Activated naive CD4-positive, alpha-beta T cell treated with anti-CD3 and anti-CD28 coated beads for 36 hours (primary cell): Measurements from ENCODE around the gene CPXM2. TPM values are rescaled to one million over a fixed set of nuclear protein-coding genes. Genes with fewer than 3 reads are reported as not detected.

Experiments
- CTCF ChIA-PET: fragments of 350-600 bp; sonication (Branson Sonifier 250); formaldehyde crosslinking; loops from one replicate; lab custom pipeline; 2021; ENCODE audit warnings: antibody characterized with exemption; lab: Charles Lee
- DNase-seq: peaks from one replicate; pipeline ENCODE4 v3.0.0-alpha.2; 2020
- H3K27ac Mint-ChIP-seq: one replicate; pipeline ENCODE4 v1.8.0; 2021; ENCODE audit warnings: mild to moderate bottlenecking, mixed read lengths
- H3K27me3 Mint-ChIP-seq: one replicate; pipeline ENCODE4 v1.8.0; 2021; ENCODE audit warnings: low read depth, mixed read lengths
- H3K36me3 Mint-ChIP-seq: one replicate; pipeline ENCODE4 v1.8.0; 2021; ENCODE audit warnings: low read depth, mixed read lengths
- H3K4me1 Mint-ChIP-seq: one replicate; pipeline ENCODE4 v1.8.0; 2021; ENCODE audit warnings: low read depth, mixed read lengths
- H3K4me3 Mint-ChIP-seq: one replicate; pipeline ENCODE4 v1.8.0; 2021; ENCODE audit warnings: mild to moderate bottlenecking, moderate library complexity, mixed read lengths
- H3K9me3 Mint-ChIP-seq: one replicate; pipeline ENCODE4 v1.8.0; 2021; ENCODE audit warnings: mixed read lengths
- intact Hi-C: fragments of 100-400 bp; cut with micrococcal nuclease; formaldehyde crosslinking; loops from one replicate; pipeline ENCODE4 v1.15.1; 2023
- total RNA-seq, 2 experiments: library from RNA; stranded (reverse); gene quantifications; one replicate each; pipeline ENCODE4 v1.2.3, GENCODE V29; 2021

The CPXM2 gene
- total RNA-seq, 2 experiments from 2014 or later: not detected

DNA sequence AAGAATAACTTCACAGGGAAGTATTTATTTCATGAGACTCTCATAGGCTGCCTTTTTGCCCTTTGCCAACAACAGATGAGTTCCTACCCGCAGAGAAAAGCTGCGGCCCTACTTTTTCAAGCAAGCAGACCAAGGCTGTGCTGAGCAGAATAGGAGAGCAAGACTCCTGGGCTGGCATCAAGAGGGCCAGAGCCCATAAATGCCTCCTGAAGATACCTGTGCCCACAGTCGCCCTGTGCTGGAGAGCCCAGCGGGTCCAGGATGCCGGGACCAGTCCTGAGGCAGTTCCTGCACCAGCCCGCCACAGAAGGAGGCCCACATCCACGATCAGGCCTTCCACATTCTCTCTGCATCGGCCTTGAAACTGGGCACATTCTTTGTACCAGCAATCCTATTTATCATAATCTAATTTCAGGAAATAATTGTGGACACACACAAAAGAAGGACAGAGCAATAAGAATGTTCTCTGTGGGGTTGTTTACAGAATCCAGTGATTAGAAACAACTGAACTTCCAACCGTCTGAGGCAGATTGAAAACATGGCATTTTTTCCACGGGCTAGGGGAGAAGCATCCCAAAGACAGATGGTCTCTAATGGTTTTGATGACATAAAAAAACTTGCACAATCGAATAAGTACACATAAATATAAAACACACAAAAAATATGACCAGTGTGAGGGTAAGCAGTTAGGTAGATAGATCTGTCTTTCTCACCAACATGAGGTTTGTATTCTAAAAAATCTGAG, 95.6 kb downstream of the CPXM2 start:
- Mint-ChIP-seq H3K9me3 (no peaks in the 10 kb centered on the region), H3K4me3 (no peak overlapping the region), H3K27ac (no peak overlapping the region), H3K27me3 (peaks cover 5% of the 10 kb centered on the region), H3K36me3 (no peaks in the 10 kb centered on the region), H3K4me1 (no peaks in the 10 kb centered on the region)
- CTCF ChIA-PET: no interaction called here
- intact Hi-C loops: no loop called here
- no peak for DNase-seq

DNA sequence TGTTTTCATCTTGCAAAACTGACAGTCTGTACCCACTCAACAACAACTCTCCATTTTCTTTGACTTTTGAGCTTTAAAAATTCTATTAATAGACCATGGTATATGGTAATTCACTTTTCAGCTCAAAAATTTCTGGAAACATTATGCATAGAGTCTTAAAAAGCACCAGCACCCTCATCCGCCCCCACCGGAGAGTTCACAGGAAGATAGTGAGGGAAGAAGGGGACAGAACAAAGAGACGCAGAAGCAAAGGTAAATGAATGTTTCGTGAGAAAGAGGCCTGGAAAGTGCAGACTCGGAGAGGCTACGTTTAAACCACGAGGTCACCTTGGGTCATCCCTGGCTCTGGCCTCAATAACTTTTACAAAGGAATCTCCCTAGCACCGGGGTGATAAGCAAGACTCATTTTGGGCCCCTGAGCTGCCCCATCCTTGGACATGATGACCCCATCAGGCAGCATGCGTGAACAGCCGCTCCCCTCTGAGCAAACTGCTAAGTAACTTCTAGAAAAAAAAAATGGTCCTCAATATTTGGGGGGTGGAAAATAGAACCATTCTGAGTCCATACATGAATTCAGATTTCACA, 96.3 kb downstream of the CPXM2 start:
- intact Hi-C loops: no loop called here
- no peaks in the 10 kb centered on the region for H3K4me1 Mint-ChIP-seq
- H3K36me3 Mint-ChIP-seq: no peaks in the 10 kb centered on the region
- H3K4me3 Mint-ChIP-seq: no peak overlapping the region
- CTCF ChIA-PET: no interaction called here
- DNase-seq: no peak
- H3K9me3 Mint-ChIP-seq: no peaks in the 10 kb centered on the region
- H3K27ac Mint-ChIP-seq: no peak overlapping the region
- peaks cover 2% of the 10 kb centered on the region for H3K27me3 Mint-ChIP-seq

DNA sequence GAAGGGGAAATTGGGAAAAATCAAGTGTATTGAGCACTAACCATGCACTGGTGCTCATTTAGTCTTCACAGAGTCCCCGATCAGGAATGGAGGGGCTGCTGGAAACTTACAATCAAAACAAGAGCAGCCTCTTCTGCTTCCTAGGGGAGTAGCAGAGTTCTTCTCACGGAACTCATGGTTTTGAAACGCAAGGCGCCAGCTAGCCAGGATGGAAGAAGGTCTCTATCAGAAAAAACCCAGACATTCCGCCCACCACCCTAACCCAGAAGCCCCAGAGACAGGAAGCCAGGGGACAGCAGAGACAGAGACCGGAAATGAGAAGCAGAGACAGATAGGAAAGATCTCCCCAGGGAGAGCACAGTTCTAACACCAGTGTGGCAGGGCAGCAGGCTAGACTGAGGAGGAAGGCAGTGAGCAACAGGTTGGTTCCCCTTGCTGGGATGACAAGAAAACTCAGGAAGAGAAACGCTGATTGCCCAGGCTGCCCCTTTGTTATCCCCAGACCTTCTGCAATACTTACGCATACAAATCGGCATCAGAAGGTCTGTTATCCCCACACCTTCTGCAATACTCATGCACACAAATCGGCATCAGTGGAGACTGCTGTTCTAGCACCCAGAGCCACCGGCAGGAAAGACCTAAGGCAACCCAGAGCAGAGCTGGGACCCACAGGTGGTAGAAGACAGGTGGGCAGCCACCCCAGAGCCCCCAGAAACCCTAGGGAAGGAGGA, 99.2 kb downstream of the CPXM2 start:
- Mint-ChIP-seq H3K27ac (no peak overlapping the region), H3K36me3 (no peaks in the 10 kb centered on the region), H3K27me3 (no peaks in the 10 kb centered on the region), H3K9me3 (no peaks in the 10 kb centered on the region), H3K4me3 (no peak overlapping the region), H3K4me1 (no peaks in the 10 kb centered on the region)
- intact Hi-C loops: no loop called here
- no peak for DNase-seq
- CTCF ChIA-PET: no interaction called here

DNA sequence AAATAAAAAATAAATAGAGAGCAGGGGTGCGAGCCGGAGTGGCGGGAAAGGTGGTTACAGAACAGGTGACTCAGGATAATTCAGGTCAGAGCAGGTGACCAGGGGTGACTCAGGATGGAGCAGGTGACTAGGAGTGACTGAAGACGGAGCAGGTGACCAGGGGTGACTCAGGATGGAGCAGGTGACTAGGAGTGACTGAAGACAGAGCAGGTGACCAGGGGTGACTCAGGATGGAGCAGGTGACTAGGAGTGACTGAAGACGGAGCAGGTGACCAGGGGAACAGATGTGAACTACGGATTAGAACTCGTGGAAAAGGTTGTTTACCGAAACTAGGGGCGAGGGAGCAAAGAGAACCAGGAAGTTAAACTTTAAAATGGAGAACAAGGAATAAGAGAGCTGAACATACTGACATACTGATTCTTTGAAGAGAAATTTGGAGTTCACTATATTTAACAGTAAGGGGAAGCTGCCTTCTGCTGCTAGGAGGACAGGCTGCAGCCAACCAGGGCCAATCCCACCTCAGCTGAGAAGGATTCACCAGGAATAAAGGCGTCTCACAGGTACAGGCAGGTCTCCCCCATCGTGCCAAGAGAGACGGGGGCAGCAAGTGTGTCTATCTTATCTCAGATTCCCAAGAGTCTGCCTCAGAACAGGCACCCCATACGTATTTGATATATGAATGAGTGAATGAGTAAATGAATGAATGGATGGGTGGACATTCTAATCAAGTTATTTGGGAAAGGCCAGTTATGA, 101.3 kb downstream of the CPXM2 start:
- Mint-ChIP-seq H3K27ac (no peak overlapping the region), H3K9me3 (no peaks in the 10 kb centered on the region), H3K4me1 (no peaks in the 10 kb centered on the region), H3K27me3 (peaks cover 8% of the 10 kb centered on the region), H3K4me3 (no peak overlapping the region), H3K36me3 (no peaks in the 10 kb centered on the region)
- intact Hi-C loops: no loop called here
- CTCF ChIA-PET: no interaction called here
- no peak for DNase-seq

DNA sequence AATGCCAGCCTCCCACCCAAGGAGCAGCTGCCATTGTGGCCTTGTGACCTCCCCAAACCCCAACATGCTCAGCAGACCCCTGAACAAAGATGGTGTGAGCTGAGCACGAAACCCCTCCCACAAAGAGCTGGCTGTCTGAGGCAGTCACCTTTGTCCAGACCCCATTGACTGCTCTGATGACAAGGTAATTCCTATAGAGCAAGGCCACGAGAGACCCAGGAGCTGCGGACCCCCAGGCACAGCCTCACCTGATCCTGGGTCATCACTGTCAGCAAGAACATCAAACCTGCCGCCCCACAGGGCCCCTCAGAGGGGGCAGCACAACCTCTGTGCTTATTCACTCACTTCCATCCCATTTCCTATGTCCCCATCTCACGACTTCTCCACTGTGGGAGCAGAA, 102.6 kb downstream of the CPXM2 start:
- no peaks in the 10 kb centered on the region for H3K9me3 Mint-ChIP-seq
- peaks cover 12% of the 10 kb centered on the region for H3K27me3 Mint-ChIP-seq
- H3K36me3 Mint-ChIP-seq: no peaks in the 10 kb centered on the region
- DNase-seq: no peak
- intact Hi-C loops: no loop called here
- no peaks in the 10 kb centered on the region for H3K4me1 Mint-ChIP-seq
- CTCF ChIA-PET: interaction anchor here (0.6 kb wide), 1 partner anchor 179 kb away, joined by 3 read pairs; no protein-coding TSS in a partner anchor
- no peak overlapping the region for H3K27ac Mint-ChIP-seq
- H3K4me3 Mint-ChIP-seq: no peak overlapping the region

DNA sequence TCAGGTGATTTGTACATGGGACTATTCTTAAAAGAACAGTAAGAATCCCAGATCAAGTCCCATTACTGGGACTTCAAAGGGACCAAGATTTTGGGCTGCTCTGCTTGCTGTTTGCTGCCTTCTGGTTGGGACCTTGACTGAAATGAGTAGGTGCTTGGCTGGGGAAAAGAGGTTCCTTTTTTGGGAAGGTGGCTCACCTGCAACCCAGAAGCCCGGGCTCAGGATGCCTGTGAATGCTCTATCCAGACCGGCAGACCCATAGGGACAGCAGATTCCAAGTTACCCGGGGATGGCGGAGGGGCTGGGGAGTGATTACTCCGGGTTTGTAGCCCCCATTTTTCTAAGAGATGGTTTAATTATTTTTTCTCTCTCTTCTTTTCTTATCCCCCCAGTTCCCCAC, 104.0 kb downstream of the CPXM2 start:
- Mint-ChIP-seq H3K9me3 (no peaks in the 10 kb centered on the region), H3K4me3 (no peak overlapping the region), H3K4me1 (no peaks in the 10 kb centered on the region), H3K36me3 (no peaks in the 10 kb centered on the region), H3K27ac (no peak overlapping the region), H3K27me3 (peaks cover 15% of the 10 kb centered on the region)
- intact Hi-C loops: no loop called here
- CTCF ChIA-PET: no interaction called here
- DNase-seq: no peak

DNA sequence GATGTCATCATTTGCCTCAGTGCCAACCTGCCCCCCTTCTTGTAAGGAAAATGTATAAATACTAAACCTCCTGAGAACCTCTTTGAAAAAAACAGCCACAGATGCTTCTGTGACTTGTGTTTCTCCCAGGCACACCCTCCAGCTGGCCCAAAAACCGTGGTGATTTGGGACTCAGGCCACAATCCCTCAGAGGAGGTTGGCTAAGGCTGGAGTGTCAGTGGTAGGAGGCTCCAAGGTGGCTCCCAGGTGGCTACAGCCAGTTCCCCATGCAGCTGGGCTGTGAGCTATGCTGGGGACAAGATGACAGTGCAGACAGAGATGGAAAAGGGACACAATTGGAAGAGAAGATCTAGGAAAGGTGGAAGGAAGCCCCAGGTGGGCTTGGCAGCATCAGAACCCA, 104.7 kb downstream of the CPXM2 start:
- no peaks in the 10 kb centered on the region for H3K4me1 Mint-ChIP-seq
- no peak overlapping the region for H3K27ac Mint-ChIP-seq
- no peak for DNase-seq
- intact Hi-C loops: no loop called here
- peaks cover 17% of the 10 kb centered on the region for H3K27me3 Mint-ChIP-seq
- H3K4me3 Mint-ChIP-seq: no peak overlapping the region
- H3K9me3 Mint-ChIP-seq: no peaks in the 10 kb centered on the region
- no peaks in the 10 kb centered on the region for H3K36me3 Mint-ChIP-seq
- CTCF ChIA-PET: no interaction called here

DNA sequence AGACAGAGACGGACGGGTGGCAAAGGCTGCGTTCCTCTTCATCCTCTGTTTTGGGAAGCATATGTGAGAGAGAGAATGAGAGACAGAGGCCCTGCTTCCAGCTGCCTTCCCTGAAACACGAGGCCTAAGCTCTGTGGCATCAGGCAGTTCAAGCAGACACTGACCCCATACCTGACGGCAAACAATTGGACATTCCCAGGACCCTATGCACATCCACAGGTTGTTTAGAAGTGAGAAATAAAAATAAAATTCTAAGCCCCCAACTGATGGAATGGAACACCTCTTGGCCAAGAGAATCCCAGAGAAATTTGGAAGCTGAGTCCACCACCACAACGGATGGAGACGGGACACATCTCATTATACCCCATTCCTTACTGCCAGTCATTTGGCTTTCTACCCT, 105.3 kb downstream of the CPXM2 start:
- Mint-ChIP-seq H3K27ac (no peak overlapping the region), H3K4me3 (no peak overlapping the region), H3K36me3 (no peaks in the 10 kb centered on the region), H3K27me3 (peaks cover 19% of the 10 kb centered on the region), H3K4me1 (no peaks in the 10 kb centered on the region), H3K9me3 (no peaks in the 10 kb centered on the region)
- DNase-seq: no peak
- CTCF ChIA-PET: no interaction called here
- intact Hi-C loops: no loop called here

DNA sequence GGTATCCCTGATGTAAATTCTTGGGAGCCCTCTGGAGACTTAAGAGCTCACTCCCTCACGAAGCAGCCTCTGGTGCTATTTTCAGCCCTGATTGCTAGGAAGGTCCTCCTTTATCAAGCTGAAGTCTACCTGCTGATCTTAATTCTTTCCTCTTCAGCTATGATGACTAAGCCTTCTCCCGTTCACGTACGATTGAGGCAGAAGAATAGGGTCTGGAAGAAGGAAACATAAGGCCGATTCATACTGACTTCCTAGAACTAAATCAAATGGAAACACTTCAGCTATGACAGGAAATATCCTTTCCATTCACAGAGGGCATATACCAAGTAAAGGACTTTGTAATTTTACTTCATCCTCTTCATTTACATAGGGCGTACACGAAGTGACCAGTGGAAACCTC, 107.0 kb downstream of the CPXM2 start:
- intact Hi-C loops: loop anchor here (5.0 kb wide), 1 partner anchor 677 kb away; no protein-coding TSS in a partner anchor
- CTCF ChIA-PET: no interaction called here
- H3K36me3 Mint-ChIP-seq: no peaks in the 10 kb centered on the region
- no peak for DNase-seq
- no peaks in the 10 kb centered on the region for H3K4me1 Mint-ChIP-seq
- H3K9me3 Mint-ChIP-seq: no peaks in the 10 kb centered on the region
- H3K4me3 Mint-ChIP-seq: no peak overlapping the region
- no peak overlapping the region for H3K27ac Mint-ChIP-seq
- H3K27me3 Mint-ChIP-seq: peaks cover 19% of the 10 kb centered on the region

DNA sequence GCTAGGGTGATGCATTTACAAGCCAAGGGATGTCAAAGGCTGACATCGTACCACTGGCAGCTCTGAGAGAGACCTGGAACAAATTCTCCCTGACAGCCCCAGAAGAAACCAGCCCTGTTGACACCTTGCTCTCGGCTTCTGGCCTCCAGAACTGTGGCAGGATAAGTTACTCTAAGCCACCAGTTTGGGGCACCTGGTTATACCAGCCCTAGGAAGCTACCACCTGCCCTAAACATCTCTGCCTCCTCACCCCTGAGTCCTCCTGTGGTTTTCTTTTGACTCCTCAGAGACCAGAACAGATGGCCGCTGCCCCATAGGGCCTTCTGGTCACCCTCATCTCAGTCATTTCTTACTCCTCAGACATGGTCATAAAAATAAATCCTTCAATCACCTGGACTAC, 107.4 kb downstream of the CPXM2 start:
- H3K4me1 Mint-ChIP-seq: no peaks in the 10 kb centered on the region
- H3K36me3 Mint-ChIP-seq: no peaks in the 10 kb centered on the region
- intact Hi-C loops: loop anchor here (5.0 kb wide), 1 partner anchor 677 kb away; no protein-coding TSS in a partner anchor
- H3K9me3 Mint-ChIP-seq: no peaks in the 10 kb centered on the region
- H3K4me3 Mint-ChIP-seq: no peak overlapping the region
- peaks cover 20% of the 10 kb centered on the region for H3K27me3 Mint-ChIP-seq
- no peak for DNase-seq
- CTCF ChIA-PET: no interaction called here
- H3K27ac Mint-ChIP-seq: no peak overlapping the region

DNA sequence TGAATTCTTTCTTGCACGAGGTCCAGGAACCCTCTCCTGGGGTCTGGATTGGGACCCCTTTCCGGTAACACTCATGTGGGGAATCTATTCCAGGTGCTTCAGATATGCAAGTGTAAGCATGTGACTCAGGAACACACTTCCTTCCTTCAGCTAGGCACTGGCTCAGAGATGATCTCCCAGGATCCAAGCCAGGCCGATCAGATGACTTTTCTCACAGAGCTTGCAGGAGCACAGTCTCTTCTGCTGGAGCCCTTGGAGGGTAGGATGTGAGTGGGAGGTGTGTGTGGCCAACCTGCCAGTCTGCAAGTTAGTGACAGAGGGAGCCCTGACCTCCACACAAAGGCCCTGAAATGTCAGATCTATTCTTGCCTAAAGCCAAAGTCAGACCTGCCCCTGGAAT, 108.3 kb downstream of the CPXM2 start:
- intact Hi-C loops: loop anchor here (5.0 kb wide), 1 partner anchor 676 kb away; no protein-coding TSS in a partner anchor
- DNase-seq: no peak
- CTCF ChIA-PET: no interaction called here
- H3K4me1 Mint-ChIP-seq: no peaks in the 10 kb centered on the region
- H3K4me3 Mint-ChIP-seq: no peak overlapping the region
- H3K36me3 Mint-ChIP-seq: no peaks in the 10 kb centered on the region
- H3K27ac Mint-ChIP-seq: no peak overlapping the region
- H3K27me3 Mint-ChIP-seq: peaks cover 23% of the 10 kb centered on the region
- H3K9me3 Mint-ChIP-seq: no peaks in the 10 kb centered on the region

DNA sequence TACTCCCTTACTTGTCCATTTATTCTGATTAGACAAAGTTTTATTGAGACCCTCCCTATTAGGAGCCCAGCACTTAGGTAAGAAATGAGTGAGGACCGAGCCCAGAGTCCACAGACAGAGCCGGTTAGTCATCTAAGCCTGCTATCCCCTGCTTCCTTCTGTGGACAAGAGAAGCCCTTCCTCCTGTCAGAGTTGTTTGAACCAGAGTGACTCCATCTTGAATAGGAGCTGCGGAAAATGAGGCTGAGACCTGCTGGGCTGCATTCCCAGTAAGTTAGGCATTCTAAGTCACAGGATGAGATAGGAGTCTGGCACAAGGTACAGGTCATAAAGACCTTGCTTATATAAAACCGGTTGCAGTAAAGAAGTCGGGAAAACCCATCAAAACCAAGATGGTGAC, 109.1 kb downstream of the CPXM2 start:
- H3K9me3 Mint-ChIP-seq: no peaks in the 10 kb centered on the region
- H3K4me1 Mint-ChIP-seq: no peaks in the 10 kb centered on the region
- H3K4me3 Mint-ChIP-seq: no peak overlapping the region
- H3K27ac Mint-ChIP-seq: no peak overlapping the region
- DNase-seq: no peak
- no peaks in the 10 kb centered on the region for H3K36me3 Mint-ChIP-seq
- intact Hi-C loops: loop anchor here (5.0 kb wide), 1 partner anchor 675 kb away; no protein-coding TSS in a partner anchor
- H3K27me3 Mint-ChIP-seq: peaks cover 29% of the 10 kb centered on the region
- CTCF ChIA-PET: no interaction called here
